Measurements from ENCODE around the gene HADHB.
"Not testable (repeated sequence)": the region's sequence is repeated elsewhere in the genome, so short reads cannot be mapped to it uniquely, and the experiment has no call there.

Gene HADHB

GRCh38 chr2:26298638-26299393 lies 54.1 kb downstream of the HADHB start:
- DNase-seq = no peak

- DNase-seq = no peak
Measured at GRCh38 chr2:26299471-26300101, 54.8 kb downstream of the HADHB start.

GRCh38 chr2:26300234-26300925 lies 55.6 kb downstream of the HADHB start:
- DNase-seq = no peak

GRCh38 chr2:26302846-26303245 lies 58.1 kb downstream of the HADHB start:
- DNase-seq = no peak

GRCh38 chr2:26305094-26305493 lies 60.4 kb downstream of the HADHB start:
- not testable (repeated sequence) for DNase-seq

- DNase-seq = no peak
Measured at GRCh38 chr2:26305540-26305939, 60.8 kb downstream of the HADHB start.

GRCh38 chr2:26309921-26310320 lies 65.2 kb downstream of the HADHB start:
- no peak for DNase-seq

GRCh38 chr2:26312471-26312870 lies 67.7 kb downstream of the HADHB start:
- no peak for DNase-seq

- DNase-seq = no peak
Measured at GRCh38 chr2:26313446-26313845, 68.7 kb downstream of the HADHB start.

GRCh38 chr2:26314243-26314642 lies 69.5 kb downstream of the HADHB start:
- no peak for DNase-seq

- no peak for DNase-seq
Measured at GRCh38 chr2:26316041-26316440, 71.3 kb downstream of the HADHB start.

- no peak for DNase-seq
Measured at GRCh38 chr2:26316845-26317244, 72.1 kb downstream of the HADHB start.

- DNase-seq = no peak
Measured at GRCh38 chr2:26317377-26318105, 72.8 kb downstream of the HADHB start.

GRCh38 chr2:26318950-26319349 lies 74.2 kb downstream of the HADHB start:
- no peak for DNase-seq

GRCh38 chr2:26324479-26324878 lies 79.7 kb downstream of the HADHB start:
- DNase-seq = not testable (repeated sequence)

- no peak for DNase-seq
Measured at GRCh38 chr2:26324903-26325302, 80.2 kb downstream of the HADHB start.

GRCh38 chr2:26325851-26326250 lies 81.1 kb downstream of the HADHB start:
- DNase-seq = no peak

- no peak for DNase-seq
Measured at GRCh38 chr2:26326514-26326913, 81.8 kb downstream of the HADHB start.

GRCh38 chr2:26327291-26328272 lies 82.8 kb downstream of the HADHB start:
- DNase-seq = no peak

GRCh38 chr2:26329083-26329482 lies 84.3 kb downstream of the HADHB start:
- DNase-seq = not testable (repeated sequence)

- peak; percentile 72 for DNase-seq
Measured at GRCh38 chr2:26330114-26330549, 85.4 kb downstream of the HADHB start.

- no peak for DNase-seq
Measured at GRCh38 chr2:26330604-26331003, 85.9 kb downstream of the HADHB start.
